HCT116 (cell line): ENCODE data around the gene KIF18A. TPM values are rescaled to one million over a fixed set of nuclear protein-coding genes. Genes with fewer than 3 reads are reported as not detected.

Experiments used
- ATAC-seq: fragments of 200-7000 bp; cut with Tn5 transposase; 2 replicates; pipeline ENCODE4 v1.9.1; 2020; ENCODE audit warnings: mild to moderate bottlenecking, moderate library complexity
- BruUV-seq: library from RNA; stranded (reverse); fragments of 400-500 nt; replicated peaks from 2 replicates; lab custom pipeline; 2021; lab: Mats Ljungman, UMichigan
- CTCF ChIA-PET: fragments of 300-600 bp; sonication (Branson Sonifier 250); formaldehyde crosslinking; loops from one replicate; lab custom pipeline; 2021; ENCODE audit warnings: antibody characterized with exemption; lab: Charles Lee
- POLR2A ChIA-PET: fragments of 300-600, 350-600 bp; sonication (Branson Sonifier 250); formaldehyde crosslinking; loops from one replicate; lab custom pipeline; 2021; ENCODE audit warnings: antibody characterized with exemption; lab: Charles Lee
- RAD21 ChIA-PET, 2 experiments: fragments of 300-600 bp; sonication (Branson Sonifier 250); formaldehyde crosslinking; loops; one replicate each; lab custom pipeline; 2023; ENCODE audit warnings: low total read pairs in 2 of 2; ENCODE audit not compliant: uncharacterized antibody in 2 of 2, unreplicated experiment in 2 of 2, low non-redundant PET in 1 of 2; lab: Charles Lee
- DNase-seq: peaks from one replicate; pipeline ENCODE4 v3.0.0-alpha.2; 2010; ENCODE audit warnings: low read depth, low spot score
- H2AFZ ChIP-seq: fragments of 200-600 bp; shearing (Covaris generic), sonication (generic); 2 replicates; pipeline ENCODE4 v1.6.1; 2017; ENCODE audit warnings: low read depth, mixed run types, mixed read lengths, antibody characterized with exemption, low read length; ENCODE audit not compliant: poor library complexity, severe bottlenecking
- H3K27ac ChIP-seq: 2 replicates; pipeline ENCODE4 v1.5.1; 2012; ENCODE audit warnings: low read depth, low read length
- H3K27me3 ChIP-seq: fragments of 200-600 bp; sonication (generic); 2 replicates; pipeline ENCODE4 v1.6.1; 2016; ENCODE audit warnings: mixed run types, low read length, mixed read lengths; ENCODE audit not compliant: insufficient read depth
- H3K36me3 ChIP-seq, 2 experiments: fragments of 200-500 bp in 1 of 2; fragments of 200-600 bp in 1 of 2; sonication (Bioruptor generic) in 1 of 2; sonication (generic) in 1 of 2; 2 replicates each; pipeline versions ENCODE4 v1.5.1 to v1.6.1; 2014 to 2016; ENCODE audit warnings: low read length in 2 of 2, inconsistent platforms in 1 of 2, mixed read lengths in 1 of 2, mixed run types in 1 of 2; ENCODE audit not compliant: insufficient read depth in 2 of 2, control insufficient read depth in 1 of 2
- H3K4me1 ChIP-seq, 2 experiments: fragments of 200-600 bp in 1 of 2; sonication (generic) in 1 of 2; 2 replicates each; pipeline versions ENCODE4 v1.5.1 to v1.6.1; 2012 to 2017; ENCODE audit warnings: low read length in 2 of 2, inconsistent platforms in 1 of 2, mild to moderate bottlenecking in 1 of 2, mixed read lengths in 1 of 2, mixed run types in 1 of 2, moderate library complexity in 1 of 2; ENCODE audit not compliant: insufficient read depth in 2 of 2, control insufficient read depth in 1 of 2
- H3K4me2 ChIP-seq: fragments of 200-600 bp; sonication (generic); 2 replicates; pipeline ENCODE4 v1.6.1; 2017; ENCODE audit warnings: mixed run types, low read length, mixed read lengths
- H3K4me3 ChIP-seq, 2 experiments: fragments of 200-600 bp in 1 of 2; sonication (generic) in 1 of 2; replicated peaks in 1 of 2; 2 replicates each; pipeline ENCODE4 v1.5.1; 2011 to 2016; ENCODE audit warnings: low read length in 2 of 2, control low read depth in 1 of 2, low read depth in 1 of 2, mild to moderate bottlenecking in 1 of 2, mixed read lengths in 1 of 2, mixed run types in 1 of 2
- H3K79me2 ChIP-seq: fragments of 200-600 bp; sonication (generic); 2 replicates; pipeline ENCODE4 v1.6.1; 2017; ENCODE audit warnings: mild to moderate bottlenecking, mixed run types, low read length, moderate library complexity, mixed read lengths; ENCODE audit not compliant: insufficient read depth
- H3K9ac ChIP-seq: fragments of 200-600 bp; sonication (generic); 2 replicates; pipeline ENCODE4 v1.6.1; 2016; ENCODE audit warnings: low read length, mixed read lengths
- H3K9me2 ChIP-seq: fragments of 200-600 bp; sonication (generic), shearing (Covaris generic); 2 replicates; pipeline ENCODE4 v1.6.1; 2017; ENCODE audit warnings: mixed run types, mild to moderate bottlenecking, moderate library complexity; ENCODE audit not compliant: insufficient read depth
- H3K9me3 ChIP-seq, 2 experiments: fragments of 200-500 bp in 1 of 2; fragments of 200-600 bp in 1 of 2; sonication (Bioruptor generic) in 1 of 2; sonication (generic) in 1 of 2; 2 replicates each; pipeline ENCODE4 v1.6.1; 2014 to 2017; ENCODE audit warnings: low read length in 2 of 2, mixed read lengths in 2 of 2, inconsistent platforms in 1 of 2, low read depth in 1 of 2, mild to moderate bottlenecking in 1 of 2, mixed run types in 1 of 2, moderate library complexity in 1 of 2; ENCODE audit not compliant: control insufficient read depth in 1 of 2, insufficient read depth in 1 of 2
- H4K20me1 ChIP-seq: fragments of 200-600 bp; sonication (generic), shearing (Covaris generic); 2 replicates; pipeline ENCODE4 v1.6.1; 2017; ENCODE audit warnings: mixed run types, mild to moderate bottlenecking, moderate library complexity; ENCODE audit not compliant: insufficient read depth
- ELF1 ChIP-seq: IDR thresholded peaks from 2 replicates; pipeline ENCODE4 v1.6.1; 2012; ENCODE audit warnings: low read depth, borderline replicate concordance
- JUND ChIP-seq: IDR thresholded peaks from 2 replicates; pipeline ENCODE4 v1.6.1; 2012
- RAD21 ChIP-seq: IDR thresholded peaks from 2 replicates; pipeline ENCODE4 v1.6.1; 2012; ENCODE audit warnings: low read depth, mild to moderate bottlenecking
- REST ChIP-seq: IDR thresholded peaks from 2 replicates; pipeline ENCODE4 v1.6.1; 2012; ENCODE audit warnings: low read depth
- SP1 ChIP-seq: IDR thresholded peaks from 2 replicates; pipeline ENCODE4 v1.6.1; 2012; ENCODE audit warnings: low read depth
- TCF7L2 ChIP-seq: IDR thresholded peaks from 2 replicates; pipeline ENCODE4 v1.7.0; 2011; ENCODE audit warnings: borderline replicate concordance, inconsistent platforms; ENCODE audit not compliant: insufficient read depth, insufficient read length; ENCODE audit errors: extremely low read depth
- ZFX ChIP-seq: fragments of 450-650 bp; IDR thresholded peaks from 2 replicates; pipeline ENCODE4 v1.6.1; 2017
- ZNF274 ChIP-seq: fragments of 200-500 bp; sonication (Bioruptor generic); IDR thresholded peaks from 2 replicates; pipeline ENCODE4 v1.6.1; 2014; ENCODE audit warnings: mild to moderate bottlenecking, low read depth, low read length, inconsistent platforms
- intact Hi-C: fragments of 100-400 bp; cut with micrococcal nuclease; formaldehyde crosslinking; loops from 2 replicates; pipeline ENCODE4 v1.10.0; 2022
- total RNA-seq: library from RNA; stranded (reverse); gene quantifications from one replicate; pipeline ENCODE4 v1.2.1, GENCODE V29; 2021; ENCODE audit not compliant: unreplicated experiment
- TF ChIP-seq, protein P1 (sequence below): IDR thresholded peaks from 2 replicates; pipeline ENCODE4 v1.6.1; 2012
- TF ChIP-seq, protein P2 (sequence below), 3 experiments: fragments of 200-600 bp in 1 of 3; sonication (generic) in 1 of 3; IDR thresholded peaks in 2 of 3; conservative IDR thresholded peaks in 1 of 3; 2 replicates each; pipeline ENCODE4 v1.5.1; 2012 to 2017; ENCODE audit warnings: low read depth in 2 of 3, low read length in 2 of 3, antibody characterized with exemption in 1 of 3, borderline replicate concordance in 1 of 3, control low read depth in 1 of 3, mild to moderate bottlenecking in 1 of 3, mixed read lengths in 1 of 3, mixed run types in 1 of 3, moderate library complexity in 1 of 3; ENCODE audit not compliant: insufficient read depth in 1 of 3

The KIF18A gene
- total RNA-seq, 1 experiment from 2014 or later, result 50.7 TPM

GRCh38 chr11:28083118-28083517, 24.8 kb downstream of the KIF18A start:
- H2AFZ ChIP-seq, result no peak overlapping the region
- H3K4me3 ChIP-seq, result no peak overlapping the region
- H3K9me3 ChIP-seq, result no peaks in the 10 kb centered on the region
- BruUV-seq, result no TSS peak
- RAD21 ChIA-PET, result no interaction called here
- no peak overlapping the region for H3K4me2 ChIP-seq
- DNase-seq, result no peak
- H4K20me1 ChIP-seq, result no peaks in the 10 kb centered on the region
- peaks cover 39 to 40% of the 10 kb centered on the region in 2 experiments for H3K36me3 ChIP-seq
- ATAC-seq, result no peak
- CTCF ChIA-PET, result no interaction called here
- peaks cover 5% of the 10 kb centered on the region; the same call in 1 of the 2 replicates for H3K79me2 ChIP-seq
- no peaks in the 10 kb centered on the region for H3K27me3 ChIP-seq
- POLR2A ChIA-PET, result no interaction called here
- H3K27ac ChIP-seq, result no peak overlapping the region
- H3K9ac ChIP-seq, result no peak overlapping the region
- no peaks in the 10 kb centered on the region for H3K4me1 ChIP-seq
- no peaks in the 10 kb centered on the region for H3K9me2 ChIP-seq
- no peak for TF ChIP-seq JUND
- TF ChIP-seq ZNF274, result no peak
- no peak for TF ChIP-seq SP1
- no peak for TF ChIP-seq TCF7L2
- TF ChIP-seq, protein P1, sequence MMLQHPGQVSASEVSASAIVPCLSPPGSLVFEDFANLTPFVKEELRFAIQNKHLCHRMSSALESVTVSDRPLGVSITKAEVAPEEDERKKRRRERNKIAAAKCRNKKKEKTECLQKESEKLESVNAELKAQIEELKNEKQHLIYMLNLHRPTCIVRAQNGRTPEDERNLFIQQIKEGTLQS, result no peak
- TF ChIP-seq ELF1, result no peak
- no peak for TF ChIP-seq ZFX
- no peak for TF ChIP-seq REST
- no peak for TF ChIP-seq RAD21
- TF ChIP-seq, protein P2, sequence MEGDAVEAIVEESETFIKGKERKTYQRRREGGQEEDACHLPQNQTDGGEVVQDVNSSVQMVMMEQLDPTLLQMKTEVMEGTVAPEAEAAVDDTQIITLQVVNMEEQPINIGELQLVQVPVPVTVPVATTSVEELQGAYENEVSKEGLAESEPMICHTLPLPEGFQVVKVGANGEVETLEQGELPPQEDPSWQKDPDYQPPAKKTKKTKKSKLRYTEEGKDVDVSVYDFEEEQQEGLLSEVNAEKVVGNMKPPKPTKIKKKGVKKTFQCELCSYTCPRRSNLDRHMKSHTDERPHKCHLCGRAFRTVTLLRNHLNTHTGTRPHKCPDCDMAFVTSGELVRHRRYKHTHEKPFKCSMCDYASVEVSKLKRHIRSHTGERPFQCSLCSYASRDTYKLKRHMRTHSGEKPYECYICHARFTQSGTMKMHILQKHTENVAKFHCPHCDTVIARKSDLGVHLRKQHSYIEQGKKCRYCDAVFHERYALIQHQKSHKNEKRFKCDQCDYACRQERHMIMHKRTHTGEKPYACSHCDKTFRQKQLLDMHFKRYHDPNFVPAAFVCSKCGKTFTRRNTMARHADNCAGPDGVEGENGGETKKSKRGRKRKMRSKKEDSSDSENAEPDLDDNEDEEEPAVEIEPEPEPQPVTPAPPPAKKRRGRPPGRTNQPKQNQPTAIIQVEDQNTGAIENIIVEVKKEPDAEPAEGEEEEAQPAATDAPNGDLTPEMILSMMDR (IDR thresholded peaks at IDR 0.05 in 2 of 3, conservative IDR thresholded peaks at IDR 0.05 in 1 of 3; ENCODE audit: borderline replicate concordance in 1 of 3, insufficient read depth in 1 of 3, low read depth in 2 of 3, low read length in 2 of 3), result no peak
- intact Hi-C loops, result no loop called here
